KOPT-K1 (cell line): ENCODE results near the gene AIG1.
"Not testable (repeated sequence)": the region's sequence is repeated elsewhere in the genome, so short reads cannot be mapped to it uniquely, and the experiment has no call there.

Experiments used
- H3K27ac ChIP-seq: fragments of 200-600 bp; sonication (generic); 2 replicates; pipeline ENCODE4 v1.5.1; 2016; ENCODE audit warnings: antibody characterized with exemption, mild to moderate bottlenecking, low read depth, low read length; ENCODE audit not compliant: poor library complexity, severe bottlenecking
- H3K36me3 ChIP-seq: fragments of 200-600 bp; sonication (generic); 2 replicates; pipeline ENCODE4 v1.5.1; 2017; ENCODE audit warnings: antibody characterized with exemption, mild to moderate bottlenecking, low read length, moderate library complexity; ENCODE audit not compliant: insufficient read depth
- H3K9me3 ChIP-seq: fragments of 200-600 bp; sonication (generic); 2 replicates; pipeline ENCODE4 v1.5.1; 2017; ENCODE audit warnings: antibody characterized with exemption, low read length, mild to moderate bottlenecking; ENCODE audit not compliant: insufficient read depth, poor library complexity, severe bottlenecking

Gene AIG1

GRCh38 chr6:143064951-143065683, 4.4 kb downstream of the AIG1 start:
- no peak overlapping the region for H3K27ac ChIP-seq
- no peaks in the 10 kb centered on the region for H3K36me3 ChIP-seq
- no peaks in the 10 kb centered on the region for H3K9me3 ChIP-seq

- H3K9me3 ChIP-seq, result no peaks in the 10 kb centered on the region
- H3K36me3 ChIP-seq, result no peaks in the 10 kb centered on the region
- no peak overlapping the region for H3K27ac ChIP-seq
Measured at GRCh38 chr6:143068001-143068400, 7.3 kb downstream of the AIG1 start.

GRCh38 chr6:143074101-143074500, 13.4 kb downstream of the AIG1 start:
- Histone ChIP-seq H3K27ac (no peak overlapping the region), H3K36me3 (no peaks in the 10 kb centered on the region)

GRCh38 chr6:143074670-143075318, 14.1 kb downstream of the AIG1 start:
- Histone ChIP-seq H3K9me3 (peaks cover 23% of the 10 kb centered on the region), H3K27ac (no peak overlapping the region), H3K36me3 (no peaks in the 10 kb centered on the region)

More at GRCh38 chr6:143074101-143074500, 13.4 kb downstream of the AIG1 start:
- peaks cover 23% of the 10 kb centered on the region for H3K9me3 ChIP-seq

GRCh38 chr6:143078468-143079324, 18.0 kb downstream of the AIG1 start:
- no peak overlapping the region for H3K27ac ChIP-seq
- H3K36me3 ChIP-seq, result no peaks in the 10 kb centered on the region
- H3K9me3 ChIP-seq, result peaks cover 23% of the 10 kb centered on the region

GRCh38 chr6:143079325-143079640, 18.6 kb downstream of the AIG1 start:
- no peaks in the 10 kb centered on the region for H3K36me3 ChIP-seq
- H3K27ac ChIP-seq, result no peak overlapping the region
- H3K9me3 ChIP-seq, result peaks cover 17% of the 10 kb centered on the region

GRCh38 chr6:143082274-143082673, 21.6 kb downstream of the AIG1 start:
- H3K9me3 ChIP-seq, H3K27ac ChIP-seq, H3K36me3 ChIP-seq: not testable (repeated sequence)

- not testable (repeated sequence) for H3K9me3 ChIP-seq, H3K36me3 ChIP-seq, H3K27ac ChIP-seq
Measured at GRCh38 chr6:143084019-143084418, 23.3 kb downstream of the AIG1 start.

GRCh38 chr6:143087335-143087734, 26.6 kb downstream of the AIG1 start:
- H3K9me3 ChIP-seq, H3K27ac ChIP-seq, H3K36me3 ChIP-seq: not testable (repeated sequence)

GRCh38 chr6:143087856-143088255, 27.2 kb downstream of the AIG1 start:
- Histone ChIP-seq H3K9me3 (no peaks in the 10 kb centered on the region), H3K36me3 (no peaks in the 10 kb centered on the region), H3K27ac (no peak overlapping the region)

GRCh38 chr6:143090314-143091044, 29.8 kb downstream of the AIG1 start:
- H3K36me3 ChIP-seq, result no peaks in the 10 kb centered on the region
- H3K27ac ChIP-seq, result no peak overlapping the region
- no peaks in the 10 kb centered on the region for H3K9me3 ChIP-seq

GRCh38 chr6:143092768-143093167, 32.1 kb downstream of the AIG1 start:
- Histone ChIP-seq H3K9me3 (no peaks in the 10 kb centered on the region), H3K36me3 (no peaks in the 10 kb centered on the region), H3K27ac (no peak overlapping the region)

GRCh38 chr6:143093290-143093689, 32.6 kb downstream of the AIG1 start:
- no peaks in the 10 kb centered on the region for H3K36me3 ChIP-seq
- H3K27ac ChIP-seq, result no peak overlapping the region
- no peaks in the 10 kb centered on the region for H3K9me3 ChIP-seq

GRCh38 chr6:143096403-143096802, 35.7 kb downstream of the AIG1 start:
- Histone ChIP-seq H3K9me3 (no peaks in the 10 kb centered on the region), H3K27ac (no peak overlapping the region), H3K36me3 (no peaks in the 10 kb centered on the region)
